ENCODE measurements around the gene FBXO31.

GRCh38 chr16:87345726-87346424, 37.7 kb downstream of the FBXO31 start:
- TF ChIP-seq EZH2 (IDR thresholded peaks at IDR 0.05; ENCODE audit: borderline replicate concordance, low read depth, low read length, severe bottlenecking) = no peak
- TF ChIP-seq, protein P1, sequence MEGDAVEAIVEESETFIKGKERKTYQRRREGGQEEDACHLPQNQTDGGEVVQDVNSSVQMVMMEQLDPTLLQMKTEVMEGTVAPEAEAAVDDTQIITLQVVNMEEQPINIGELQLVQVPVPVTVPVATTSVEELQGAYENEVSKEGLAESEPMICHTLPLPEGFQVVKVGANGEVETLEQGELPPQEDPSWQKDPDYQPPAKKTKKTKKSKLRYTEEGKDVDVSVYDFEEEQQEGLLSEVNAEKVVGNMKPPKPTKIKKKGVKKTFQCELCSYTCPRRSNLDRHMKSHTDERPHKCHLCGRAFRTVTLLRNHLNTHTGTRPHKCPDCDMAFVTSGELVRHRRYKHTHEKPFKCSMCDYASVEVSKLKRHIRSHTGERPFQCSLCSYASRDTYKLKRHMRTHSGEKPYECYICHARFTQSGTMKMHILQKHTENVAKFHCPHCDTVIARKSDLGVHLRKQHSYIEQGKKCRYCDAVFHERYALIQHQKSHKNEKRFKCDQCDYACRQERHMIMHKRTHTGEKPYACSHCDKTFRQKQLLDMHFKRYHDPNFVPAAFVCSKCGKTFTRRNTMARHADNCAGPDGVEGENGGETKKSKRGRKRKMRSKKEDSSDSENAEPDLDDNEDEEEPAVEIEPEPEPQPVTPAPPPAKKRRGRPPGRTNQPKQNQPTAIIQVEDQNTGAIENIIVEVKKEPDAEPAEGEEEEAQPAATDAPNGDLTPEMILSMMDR (IDR thresholded peaks at IDR 0.05; ENCODE audit: borderline replicate concordance, extremely low read depth, low read length, poor library complexity, severe bottlenecking) = no peak
